ENCODE measurements around the gene NHERF2. TPM values are rescaled to one million over a fixed set of nuclear protein-coding genes. Genes with fewer than 3 reads are reported as not detected.

NHERF2 gene
- total RNA-seq, 2 experiments from 2014 or later, result 1.9 to 2.0 TPM

GRCh38 chr16:2079311-2079800, 52.7 kb downstream of the NHERF2 start:
- intact Hi-C loops (cut with DNase I, micrococcal nuclease), result no loop called here
- Histone ChIP-seq H3K4me1 (ENCODE audit: insufficient read depth, low read length) (no peaks in the 10 kb centered on the region), H3K27ac (ENCODE audit: low read depth in 1 of 2, low read length in 2 of 2) (no peak overlapping the region), H3K4me3 (ENCODE audit: low read length) (no peak overlapping the region), H3K27me3 (ENCODE audit: control insufficient read depth in 1 of 2, insufficient read depth in 2 of 2, low read length in 2 of 2) (no peaks in the 10 kb centered on the region), H3K9me3 (ENCODE audit: control insufficient read depth in 1 of 2, insufficient read depth in 1 of 2, low read length in 2 of 2) (no peaks in the 10 kb centered on the region), H3K36me3 (ENCODE audit: insufficient read depth, low read length) (peaks cover 67% of the 10 kb centered on the region)
- CTCF ChIA-PET, result interaction anchor here (1.4 kb wide), 1 partner anchor 61 kb away, joined by 3 read pairs; no protein-coding TSS in a partner anchor
- ATAC-seq (ENCODE audit: poor library complexity), result no peak
- no peak for TF ChIP-seq CTCF (IDR thresholded peaks at IDR 0.05)
- no peaks in the 10 kb centered on the region for H3K27me3 Mint-ChIP-seq
- DNase-seq, result no peak
- POLR2A ChIA-PET, result no interaction called here
- H3K4me3 Mint-ChIP-seq, result no peak overlapping the region
- no peak overlapping the region for H3K27ac Mint-ChIP-seq
- no peaks in the 10 kb centered on the region for H3K9me3 Mint-ChIP-seq
- no peaks in the 10 kb centered on the region for H3K4me1 Mint-ChIP-seq (ENCODE audit: low read depth)
- H3K36me3 Mint-ChIP-seq (ENCODE audit: low read depth), result peaks cover 37% of the 10 kb centered on the region

GRCh38 chr16:2079991-2080390, 53.3 kb downstream of the NHERF2 start:
- POLR2A ChIA-PET, result no interaction called here
- H3K27me3 Mint-ChIP-seq, result no peaks in the 10 kb centered on the region
- ATAC-seq (ENCODE audit: poor library complexity) (no peak), DNase-seq (no peak)
- no peaks in the 10 kb centered on the region for H3K9me3 Mint-ChIP-seq
- Histone ChIP-seq H3K36me3 (ENCODE audit: insufficient read depth, low read length) (peaks cover 68% of the 10 kb centered on the region), H3K27me3 (ENCODE audit: control insufficient read depth in 1 of 2, insufficient read depth in 2 of 2, low read length in 2 of 2) (no peaks in the 10 kb centered on the region), H3K9me3 (ENCODE audit: control insufficient read depth in 1 of 2, insufficient read depth in 1 of 2, low read length in 2 of 2) (no peaks in the 10 kb centered on the region), H3K4me3 (ENCODE audit: low read length) (no peak overlapping the region), H3K27ac (ENCODE audit: low read depth in 1 of 2, low read length in 2 of 2) (no peak overlapping the region), H3K4me1 (ENCODE audit: insufficient read depth, low read length) (no peaks in the 10 kb centered on the region)
- H3K36me3 Mint-ChIP-seq (ENCODE audit: low read depth), result peaks cover 31% of the 10 kb centered on the region
- H3K4me3 Mint-ChIP-seq, result no peak overlapping the region
- no peak for TF ChIP-seq CTCF (IDR thresholded peaks at IDR 0.05)
- H3K4me1 Mint-ChIP-seq (ENCODE audit: low read depth), result no peaks in the 10 kb centered on the region
- H3K27ac Mint-ChIP-seq, result no peak overlapping the region
- CTCF ChIA-PET, result no interaction called here
- intact Hi-C loops (cut with DNase I, micrococcal nuclease), result no loop called here

- TF ChIP-seq CTCF (IDR thresholded peaks at IDR 0.05), result no peak
- no peak overlapping the region for H3K27ac Mint-ChIP-seq
- no peaks in the 10 kb centered on the region for H3K4me1 ChIP-seq (ENCODE audit: insufficient read depth, low read length)
- no peaks in the 10 kb centered on the region for H3K9me3 ChIP-seq (ENCODE audit: control insufficient read depth in 1 of 2, insufficient read depth in 1 of 2, low read length in 2 of 2)
- CTCF ChIA-PET, result no interaction called here
- H3K4me1 Mint-ChIP-seq (ENCODE audit: low read depth), result no peaks in the 10 kb centered on the region
- peaks cover 23% of the 10 kb centered on the region for H3K36me3 Mint-ChIP-seq (ENCODE audit: low read depth)
- no peaks in the 10 kb centered on the region for H3K27me3 ChIP-seq (ENCODE audit: control insufficient read depth in 1 of 2, insufficient read depth in 2 of 2, low read length in 2 of 2)
- intact Hi-C loops (cut with DNase I, micrococcal nuclease), result no loop called here
- H3K4me3 Mint-ChIP-seq, result no peak overlapping the region
- no peaks in the 10 kb centered on the region for H3K27me3 Mint-ChIP-seq
- H3K36me3 ChIP-seq (ENCODE audit: insufficient read depth, low read length), result peaks cover 74% of the 10 kb centered on the region
- no peak overlapping the region for H3K27ac ChIP-seq (ENCODE audit: low read depth in 1 of 2, low read length in 2 of 2)
- H3K9me3 Mint-ChIP-seq, result no peaks in the 10 kb centered on the region
- ATAC-seq (ENCODE audit: poor library complexity), result no peak
- POLR2A ChIA-PET, result no interaction called here
- no peak overlapping the region for H3K4me3 ChIP-seq (ENCODE audit: low read length)
- DNase-seq, result no peak
Measured at GRCh38 chr16:2081201-2082084, 54.7 kb downstream of the NHERF2 start.

All from CD4-positive, alpha-beta T cell (primary cell).